Astrocyte of the spinal cord (primary cell): ENCODE results near the gene AJAP1.

Experiments used
- DNase-seq: peaks from one replicate; pipeline ENCODE4 v3.0.0; 2011; ENCODE audit warnings: low read depth, low spot score
- H3K4me3 ChIP-seq: 2 replicates; pipeline ENCODE4 v1.5.1; 2011; ENCODE audit warnings: low read depth, mild to moderate bottlenecking, low read length, moderate library complexity
- CTCF ChIP-seq: IDR thresholded peaks from 2 replicates; pipeline ENCODE4 v1.5.1; 2012; ENCODE audit warnings: low read depth, mild to moderate bottlenecking, low read length, inconsistent platforms
- in situ Hi-C: cut with HindIII; loops from 2 replicates; pipeline ENCODE4 v1.10.0; 2017; ENCODE audit warnings: low sequenced_read_pairs

AJAP1 gene

DNA sequence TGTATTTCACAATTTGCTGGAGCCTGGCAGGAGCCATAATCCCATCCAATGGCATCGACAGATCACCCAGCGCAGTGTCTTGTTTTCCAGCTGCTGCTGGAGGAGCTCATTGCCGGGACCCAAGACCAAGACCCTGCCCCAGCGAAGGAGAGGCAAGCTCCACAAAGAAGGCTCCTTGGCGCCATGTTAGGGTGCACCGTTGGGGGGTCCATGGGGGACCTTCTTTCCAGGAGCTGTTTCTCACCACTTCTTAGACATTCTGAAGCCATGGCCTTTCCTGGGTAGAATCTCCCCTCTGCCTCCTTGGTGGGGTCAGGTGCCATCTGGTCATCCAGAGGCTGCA, 31.1 kb downstream of the AJAP1 start:
- no peak for DNase-seq
- in situ Hi-C loops, result no loop called here
- no peak overlapping the region for H3K4me3 ChIP-seq
- no peak for TF ChIP-seq CTCF

DNA sequence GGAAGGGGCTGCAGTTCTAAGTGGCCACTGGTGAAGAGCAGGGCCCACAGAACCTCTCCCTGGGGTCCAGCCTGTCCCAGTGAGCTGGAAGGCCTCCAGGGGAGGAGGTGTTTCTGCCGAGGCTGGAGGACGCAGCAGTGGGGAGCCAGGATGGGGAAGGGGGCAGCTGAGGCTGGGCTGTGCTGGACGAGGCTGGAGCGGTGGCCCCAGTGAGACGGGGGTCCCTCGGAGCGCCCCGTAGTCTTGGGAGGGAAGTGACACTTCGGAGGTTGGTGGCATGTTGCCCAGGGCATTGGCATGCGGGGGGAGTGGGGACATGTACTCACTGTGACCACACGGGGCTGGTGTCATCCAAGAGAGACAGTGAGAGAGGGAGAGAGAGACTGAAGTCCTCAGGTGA, 33.5 kb downstream of the AJAP1 start:
- in situ Hi-C loops, result no loop called here
- DNase-seq, result no peak
- H3K4me3 ChIP-seq, result no peak overlapping the region
- no peak for TF ChIP-seq CTCF

- in situ Hi-C loops, result no loop called here
- H3K4me3 ChIP-seq, result no peak overlapping the region
- TF ChIP-seq CTCF, result no peak
- DNase-seq, result no peak
These were observed 35.0 kb downstream of the AJAP1 start for GRCh38 chr1:4689271-4689935.

DNA sequence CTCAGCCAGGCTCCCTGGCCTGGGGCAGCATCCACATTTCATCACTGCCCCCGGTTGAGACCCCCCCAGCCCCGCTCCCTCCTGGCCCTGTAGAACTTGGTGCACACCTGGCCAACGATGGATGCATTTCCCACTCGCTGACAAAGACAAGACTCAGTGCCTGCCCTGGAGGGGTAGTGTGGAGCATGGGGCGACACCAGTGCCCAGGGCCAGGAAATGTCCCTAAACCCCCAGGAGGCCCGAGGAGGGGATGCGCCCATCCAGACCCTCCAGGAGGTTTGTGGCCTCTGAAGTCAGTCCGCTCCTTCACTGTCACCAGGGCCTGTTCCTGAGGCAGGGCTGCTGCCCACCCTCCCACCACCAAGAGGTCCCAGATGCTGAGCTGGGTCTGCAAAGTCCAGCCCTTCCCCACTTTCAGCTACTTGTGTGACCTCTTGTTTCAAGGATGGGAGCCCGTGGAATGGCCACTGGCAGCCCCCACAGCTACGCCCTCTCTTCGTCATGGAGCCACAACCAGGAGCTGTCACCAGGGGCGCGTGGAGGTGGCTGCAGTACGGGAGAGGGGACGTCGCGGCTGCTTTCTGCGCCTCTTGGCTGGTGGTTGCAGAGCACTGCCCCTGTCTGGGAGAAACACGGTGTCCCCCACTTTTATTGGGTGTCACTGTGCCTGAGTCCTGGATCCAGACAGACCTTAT, 35.7 kb downstream of the AJAP1 start:
- no peak overlapping the region for H3K4me3 ChIP-seq
- DNase-seq, result no peak
- in situ Hi-C loops, result no loop called here
- no peak for TF ChIP-seq CTCF

DNA sequence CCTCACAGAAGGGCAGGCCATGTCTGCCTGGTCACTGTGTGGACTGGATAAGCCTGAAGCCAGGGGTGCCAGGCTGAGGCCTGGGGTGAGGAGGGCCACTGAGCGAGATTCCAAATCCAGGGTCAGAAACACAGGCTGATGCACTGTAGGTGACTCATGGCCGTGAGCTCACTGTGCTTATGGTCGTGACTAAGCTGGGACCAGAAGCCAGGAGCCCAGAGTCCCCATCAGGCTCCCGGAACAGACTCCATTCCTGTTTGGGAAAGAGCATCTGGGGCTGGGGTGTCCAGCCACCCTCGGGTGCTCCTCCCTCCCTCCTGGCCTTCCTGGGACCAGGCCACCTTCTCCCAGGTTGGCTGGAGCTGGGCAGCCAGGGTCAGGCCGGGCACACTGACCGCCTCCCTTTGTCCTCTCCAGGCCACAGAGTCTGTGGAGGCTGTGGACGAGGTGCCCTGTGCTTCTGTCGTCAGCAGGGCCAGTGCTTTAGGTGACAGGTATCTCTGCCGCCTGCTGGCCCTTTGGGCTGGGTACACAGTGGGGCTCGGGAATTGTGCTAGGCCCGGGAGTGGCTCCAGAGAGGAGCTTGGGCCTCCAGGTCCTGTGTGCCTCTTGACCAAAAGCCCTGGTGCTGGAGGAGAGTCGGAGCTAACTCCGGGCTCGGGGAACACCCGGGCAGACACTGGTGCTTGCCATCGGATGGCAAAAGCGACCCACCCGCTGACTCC, 36.7 kb downstream of the AJAP1 start:
- DNase-seq, result no peak
- H3K4me3 ChIP-seq, result no peak overlapping the region
- in situ Hi-C loops, result no loop called here
- no peak for TF ChIP-seq CTCF

DNA sequence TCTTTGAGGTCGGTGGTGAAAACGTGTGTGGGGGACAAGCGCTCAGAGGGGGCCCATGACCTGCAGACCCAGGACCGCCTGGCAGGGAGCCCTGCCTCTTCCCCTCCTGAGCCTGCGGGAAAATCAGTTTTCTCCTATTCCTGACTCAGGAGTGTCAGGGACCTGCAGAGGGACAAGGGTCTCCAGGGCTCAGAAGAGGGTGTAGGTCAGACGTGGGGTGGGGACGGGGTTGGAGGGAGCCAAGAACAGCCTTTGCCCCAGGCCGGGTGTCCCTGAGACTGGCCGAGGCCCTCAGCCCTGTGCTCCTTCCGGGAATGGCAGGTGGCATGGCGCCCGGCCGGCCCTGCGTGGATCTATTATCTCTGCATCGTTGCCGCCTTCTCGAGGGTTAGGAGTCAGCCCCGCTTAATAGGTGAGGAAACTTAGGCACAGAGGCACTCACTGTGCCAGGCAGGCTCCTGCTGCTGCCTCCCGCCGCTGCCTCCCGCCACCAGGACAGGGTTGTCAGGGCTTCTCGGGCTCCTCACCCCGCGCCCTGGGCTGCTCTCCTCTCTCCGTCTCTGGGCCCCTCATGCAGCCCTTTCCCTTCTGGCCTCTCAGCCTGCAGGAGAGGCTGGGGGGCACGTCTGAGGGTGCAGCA, 37.5 kb downstream of the AJAP1 start:
- in situ Hi-C loops, result no loop called here
- no peak for TF ChIP-seq CTCF
- H3K4me3 ChIP-seq, result no peak overlapping the region
- no peak for DNase-seq
